GM23338 (cell line): ENCODE results near the gene NOL3.

Experiments
- CREB1 ChIP-seq: fragments of 250-450 bp; sonication (Bioruptor Pico); IDR thresholded peaks from 2 replicates; pipeline ENCODE4 v1.5.0; 2020; ENCODE audit warnings: low read depth, mild to moderate bottlenecking, moderate library complexity
- CTCF ChIP-seq, 2 experiments: fragments of 200-600 bp in 1 of 2; sonication (generic) in 1 of 2; conservative IDR thresholded peaks; 2 replicates each; pipeline versions ENCODE4 v1.5.1 to v1.6.1; 2016 to 2017; ENCODE audit warnings: antibody characterized with exemption in 2 of 2, low read depth in 2 of 2, mild to moderate bottlenecking in 2 of 2, moderate library complexity in 1 of 2
- EZH2 ChIP-seq: fragments of 200-600 bp; sonication (generic); IDR thresholded peaks from one replicate; pipeline ENCODE4 v1.8.0; 2017; ENCODE audit warnings: antibody characterized with exemption, mild to moderate bottlenecking, low read depth; ENCODE audit not compliant: unreplicated experiment
- EZH2phosphoT487 ChIP-seq: fragments of 200-600 bp; sonication (generic); IDR thresholded peaks from one replicate; pipeline ENCODE4 v1.8.1; 2018; ENCODE audit warnings: antibody characterized with exemption; ENCODE audit not compliant: unreplicated experiment
- JUNB ChIP-seq: IDR thresholded peaks from one replicate; pipeline ENCODE4 v1.6.1; 2016; ENCODE audit warnings: antibody characterized with exemption; ENCODE audit not compliant: unreplicated experiment
- REST ChIP-seq: IDR thresholded peaks from one replicate; pipeline ENCODE4 v1.6.1; 2018; ENCODE audit warnings: antibody characterized with exemption; ENCODE audit not compliant: unreplicated experiment
- STAT1 ChIP-seq: IDR thresholded peaks from one replicate; pipeline ENCODE4 v1.6.1; 2016; ENCODE audit warnings: antibody characterized with exemption; ENCODE audit not compliant: unreplicated experiment
- ZNF331 ChIP-seq: fragments of 250-450 bp; sonication (Bioruptor Pico); IDR thresholded peaks from 2 replicates; pipeline ENCODE4 v1.5.0; 2020; ENCODE audit warnings: low read depth, mild to moderate bottlenecking, moderate library complexity

- no peak for TF ChIP-seq REST
- no peak for TF ChIP-seq EZH2phosphoT487
- no peak for TF ChIP-seq STAT1
- no peak for TF ChIP-seq CTCF (conservative IDR thresholded peaks at IDR 0.05; ENCODE audit: low read depth in 2 of 2)
- TF ChIP-seq JUNB, result no peak
- TF ChIP-seq CREB1 (CRISPR knock-in tag), result no peak
- TF ChIP-seq EZH2, result no peak
- no peak for TF ChIP-seq ZNF331 (CRISPR knock-in tag)
Measured at GRCh38 chr16:67193536-67193935, 23.2 kb downstream of the NOL3 start.
